HS-5 (cell line): ENCODE results near the gene TIFAB.
"Not testable (repeated sequence)": the region's sequence is repeated elsewhere in the genome, so short reads cannot be mapped to it uniquely, and the experiment has no call there.

ENCODE experiments used
- DNase-seq: peaks from one replicate; pipeline ENCODE4 v3.0.0-alpha.2; 2012; ENCODE audit warnings: low read depth

The TIFAB gene, protein sequence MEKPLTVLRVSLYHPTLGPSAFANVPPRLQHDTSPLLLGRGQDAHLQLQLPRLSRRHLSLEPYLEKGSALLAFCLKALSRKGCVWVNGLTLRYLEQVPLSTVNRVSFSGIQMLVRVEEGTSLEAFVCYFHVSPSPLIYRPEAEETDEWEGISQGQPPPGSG

DNA sequence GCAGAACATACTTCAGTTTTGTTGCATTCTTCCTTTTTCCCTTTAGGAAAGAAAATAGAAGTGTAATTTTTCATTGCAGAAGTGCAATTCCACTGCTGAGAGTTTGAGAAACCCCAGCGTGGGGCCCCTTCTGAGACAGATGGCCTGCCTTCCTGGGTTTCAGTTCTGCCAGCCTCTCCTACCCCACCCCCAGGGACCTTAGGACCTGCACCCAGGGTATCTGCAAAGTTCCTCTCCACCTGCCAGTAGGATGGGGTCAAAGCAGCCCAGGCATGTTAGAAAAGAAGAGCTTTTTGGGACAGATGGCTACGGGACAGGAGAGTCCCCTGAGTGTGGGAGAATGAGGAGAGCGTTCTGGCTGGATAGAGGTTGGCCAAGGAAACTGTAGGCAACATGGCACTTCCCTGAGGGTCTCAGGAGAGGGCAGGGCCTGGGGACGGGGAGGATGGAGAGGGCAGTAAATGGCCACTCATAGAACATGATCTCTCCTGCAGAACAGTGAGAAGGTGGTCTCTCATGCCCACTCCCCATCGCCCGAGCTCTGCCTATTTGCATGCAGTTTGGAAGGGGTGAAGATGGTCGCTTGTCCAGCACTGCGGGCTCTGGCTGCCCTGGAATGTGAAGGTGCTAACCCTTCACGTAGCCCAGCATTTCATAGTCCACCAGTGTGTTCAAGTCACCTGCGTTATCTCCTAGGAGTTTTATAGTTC is at the start of gene TIFAB:
Gene TIFAB (minus strand): TSS at position 31 of the 710 bp plus-strand sequence. CDS start 2,412 bp downstream, outside the sequence.
- DNase-seq: no peak

DNA sequence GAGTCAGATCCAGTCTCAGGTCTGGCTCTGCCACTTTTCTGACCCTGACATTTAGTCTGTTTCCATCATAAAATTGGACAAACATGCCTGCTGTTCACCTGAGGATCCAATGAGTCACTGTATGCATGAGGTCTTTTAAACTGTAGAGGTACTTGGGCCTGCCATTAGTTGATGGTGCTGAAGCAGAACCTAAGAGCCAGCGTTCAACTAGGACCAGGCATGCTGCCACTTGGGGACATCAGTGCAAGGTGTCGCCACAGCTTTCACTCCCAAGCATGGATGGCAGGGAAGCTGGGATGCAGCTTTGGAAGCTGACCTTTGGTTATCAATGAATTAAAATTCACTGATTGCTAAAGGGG is 46.5 kb upstream of the TIFAB start:
- DNase-seq: no peak

DNA sequence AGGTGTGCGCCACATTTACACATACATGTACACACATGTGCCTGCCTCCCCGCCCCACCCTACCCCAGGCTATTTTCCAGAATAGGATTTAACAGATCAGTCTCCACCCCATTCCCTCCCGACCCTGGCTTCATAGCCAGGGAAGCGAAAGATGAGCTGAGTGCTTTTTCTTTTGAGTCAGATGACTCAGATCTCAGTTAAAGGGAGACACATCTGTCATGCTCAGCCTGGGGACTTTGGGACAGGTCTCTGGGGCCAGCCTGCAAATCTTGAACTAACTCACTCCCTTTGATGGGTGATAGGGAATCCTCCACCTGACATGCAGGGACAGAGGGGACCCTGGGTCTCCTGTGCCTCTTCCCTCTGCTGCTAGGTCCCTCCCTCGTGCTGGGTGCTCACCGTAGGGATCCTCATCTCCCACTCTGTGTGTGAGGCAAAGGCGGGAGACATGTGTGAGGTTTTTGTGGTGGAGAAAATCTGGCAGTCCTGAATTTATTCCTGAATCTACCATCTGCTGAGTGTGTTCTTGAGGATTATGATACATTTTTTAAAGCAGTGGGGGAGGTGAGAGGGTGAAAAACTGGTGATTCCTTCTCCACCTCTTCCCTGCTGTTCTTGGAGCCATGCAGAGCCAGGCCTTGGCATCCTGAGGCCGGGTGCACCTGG is 46.0 kb upstream of the TIFAB start:
- DNase-seq: no peak

DNA sequence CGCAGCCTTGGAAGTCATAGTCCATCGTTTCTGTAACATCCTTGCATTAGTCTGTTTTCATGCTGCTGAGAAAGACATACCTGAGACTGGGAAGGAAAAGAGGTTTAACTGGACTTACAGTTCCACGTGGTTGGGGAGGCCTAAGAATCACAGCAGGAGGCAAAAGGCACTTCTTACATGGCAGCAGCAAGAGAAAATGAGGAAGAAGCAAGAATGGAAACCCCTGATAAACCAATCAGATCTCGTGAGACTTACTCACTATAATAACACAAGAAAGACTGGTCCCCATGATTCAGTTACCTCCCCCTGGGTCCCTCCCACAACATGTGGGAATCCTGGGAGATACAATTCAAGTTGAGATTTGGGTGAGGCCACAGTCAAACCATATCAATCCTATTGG is 43.4 kb upstream of the TIFAB start:
- DNase-seq: not testable (repeated sequence)

DNA sequence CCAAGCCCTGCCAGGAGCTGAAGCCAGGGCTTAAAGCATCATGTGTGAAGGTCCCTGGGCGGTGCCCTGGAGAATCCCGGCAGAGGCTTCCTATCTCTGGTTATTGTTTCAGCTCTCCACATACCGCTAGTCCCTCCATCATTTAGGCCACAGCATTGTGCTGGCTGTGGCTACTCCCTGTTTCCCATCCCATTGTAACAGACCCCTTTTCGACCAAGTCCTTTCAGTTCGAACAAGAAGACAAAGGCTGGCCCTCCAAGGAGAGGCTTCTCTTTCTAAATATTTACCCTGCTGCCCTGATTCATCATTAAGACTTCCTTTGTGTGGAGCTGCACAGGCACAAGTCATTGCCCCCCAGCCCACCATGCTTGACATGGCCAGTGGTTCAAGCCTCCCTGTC is 42.0 kb upstream of the TIFAB start:
- no peak for DNase-seq

DNA sequence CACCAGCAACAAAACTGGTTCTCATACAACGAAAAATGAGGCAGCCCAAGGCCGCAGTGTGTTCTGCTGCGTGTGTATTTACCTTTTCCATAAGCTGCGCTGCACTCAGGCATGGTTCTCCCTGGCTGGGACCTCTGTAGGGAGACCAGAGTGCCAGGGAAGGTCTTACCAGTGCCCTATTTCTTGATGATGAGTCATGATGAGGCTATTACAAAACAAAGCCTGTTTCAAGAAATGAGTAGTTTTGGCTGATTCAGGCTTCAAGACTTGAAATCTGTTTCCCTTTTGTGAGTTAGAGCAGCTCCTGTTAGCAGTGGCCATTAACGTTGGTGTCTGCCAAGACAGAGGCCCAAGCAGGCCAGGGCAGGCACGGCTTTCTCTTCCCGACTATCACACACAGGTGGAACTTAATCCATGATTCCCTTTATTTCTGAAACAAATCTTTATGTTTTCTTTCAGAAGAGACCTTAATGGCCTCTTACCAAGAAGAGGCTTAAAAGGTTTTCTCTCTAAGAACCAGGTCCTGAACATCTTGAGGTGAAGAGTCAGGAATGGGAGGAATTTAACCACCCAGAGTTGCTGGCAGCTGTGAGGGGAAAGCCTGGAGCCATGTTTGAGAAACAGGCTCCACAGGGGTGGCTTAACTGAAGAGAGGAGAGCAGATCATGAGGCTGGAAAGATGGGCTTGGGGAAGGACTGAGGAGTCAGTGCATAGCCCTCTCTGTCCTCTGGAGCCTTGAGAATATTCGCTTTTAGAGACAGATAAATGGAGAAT is 41.4 kb upstream of the TIFAB start:
- peak; percentile 87 for DNase-seq

DNA sequence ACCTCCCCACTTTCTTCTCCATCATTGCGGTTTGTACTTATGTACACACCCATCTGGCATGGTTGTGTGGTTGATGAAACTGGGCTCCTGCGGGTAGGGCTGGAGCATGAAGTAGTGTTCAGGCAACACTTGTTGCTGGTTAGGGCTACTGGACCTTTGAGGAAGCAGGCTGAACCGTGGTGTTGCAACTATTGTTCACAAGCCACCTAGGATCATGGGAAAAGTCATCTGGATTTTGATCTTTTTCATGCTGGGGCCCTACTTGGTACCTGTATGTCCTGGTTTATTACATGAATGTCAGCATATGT is 40.1 kb upstream of the TIFAB start:
- no peak for DNase-seq

DNA sequence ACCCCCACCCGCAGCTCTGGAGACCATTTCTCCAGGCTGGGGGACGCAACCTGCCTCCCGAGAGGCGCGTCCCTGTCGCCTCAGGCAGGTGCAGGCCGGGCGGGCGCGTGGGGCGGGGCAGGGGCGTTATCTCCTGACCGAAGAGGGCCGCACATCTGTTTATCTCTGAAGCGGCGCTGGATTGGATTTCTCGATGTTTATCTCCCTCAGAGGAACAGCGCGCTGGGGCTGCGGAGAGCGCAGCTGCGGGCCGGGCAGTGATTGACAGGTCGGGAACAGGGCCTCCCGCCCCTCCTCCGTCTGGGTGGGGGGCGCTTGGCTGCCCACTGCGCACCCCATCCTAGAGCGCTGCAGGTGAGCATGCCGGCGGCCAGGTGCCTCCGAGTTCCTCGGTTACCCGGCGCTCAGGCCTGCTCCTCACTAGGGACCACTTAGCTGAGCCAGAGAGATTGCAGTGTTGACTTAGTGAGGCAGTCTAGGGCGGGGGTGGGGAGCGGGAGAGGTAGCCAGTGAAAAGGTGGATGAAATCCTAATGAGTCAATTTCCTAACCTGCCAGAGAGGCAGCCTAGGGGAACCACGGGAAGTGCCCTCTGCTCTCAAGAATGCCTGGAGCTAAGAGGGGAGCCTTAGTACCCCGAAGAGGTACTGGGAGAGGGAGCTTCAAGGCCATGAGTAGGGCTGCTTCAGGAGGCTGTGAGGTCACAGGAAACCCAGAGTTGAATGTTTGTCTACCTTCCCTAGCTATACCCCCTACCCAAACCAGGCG is 39.6 kb upstream of the TIFAB start:
- DNase-seq: no peak

DNA sequence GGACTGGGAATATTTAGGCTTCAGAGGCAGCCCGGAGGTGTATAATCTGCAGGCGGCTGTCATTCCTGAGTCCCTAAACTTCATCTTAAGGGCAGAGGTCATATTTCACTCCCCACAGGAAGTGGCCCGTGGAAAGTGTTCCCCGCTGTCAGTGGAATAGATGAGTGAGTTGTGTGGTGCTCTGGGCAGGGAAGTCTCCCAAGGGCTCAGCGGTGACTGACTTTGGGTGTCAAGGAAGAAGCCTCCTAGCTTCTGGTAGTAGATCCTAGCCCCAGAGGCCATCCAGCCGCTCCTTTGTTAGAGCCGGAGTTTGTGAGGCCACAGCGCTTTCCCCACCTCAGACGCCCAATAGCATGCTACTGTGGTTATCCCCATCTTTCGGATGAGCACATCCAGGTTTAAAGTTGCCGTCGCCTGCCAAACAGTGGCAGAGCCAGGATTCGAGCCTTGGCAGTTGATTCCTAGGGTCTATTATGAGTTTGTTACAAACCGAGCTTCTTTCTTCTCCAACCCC is 38.9 kb upstream of the TIFAB start:
- no peak for DNase-seq

DNA sequence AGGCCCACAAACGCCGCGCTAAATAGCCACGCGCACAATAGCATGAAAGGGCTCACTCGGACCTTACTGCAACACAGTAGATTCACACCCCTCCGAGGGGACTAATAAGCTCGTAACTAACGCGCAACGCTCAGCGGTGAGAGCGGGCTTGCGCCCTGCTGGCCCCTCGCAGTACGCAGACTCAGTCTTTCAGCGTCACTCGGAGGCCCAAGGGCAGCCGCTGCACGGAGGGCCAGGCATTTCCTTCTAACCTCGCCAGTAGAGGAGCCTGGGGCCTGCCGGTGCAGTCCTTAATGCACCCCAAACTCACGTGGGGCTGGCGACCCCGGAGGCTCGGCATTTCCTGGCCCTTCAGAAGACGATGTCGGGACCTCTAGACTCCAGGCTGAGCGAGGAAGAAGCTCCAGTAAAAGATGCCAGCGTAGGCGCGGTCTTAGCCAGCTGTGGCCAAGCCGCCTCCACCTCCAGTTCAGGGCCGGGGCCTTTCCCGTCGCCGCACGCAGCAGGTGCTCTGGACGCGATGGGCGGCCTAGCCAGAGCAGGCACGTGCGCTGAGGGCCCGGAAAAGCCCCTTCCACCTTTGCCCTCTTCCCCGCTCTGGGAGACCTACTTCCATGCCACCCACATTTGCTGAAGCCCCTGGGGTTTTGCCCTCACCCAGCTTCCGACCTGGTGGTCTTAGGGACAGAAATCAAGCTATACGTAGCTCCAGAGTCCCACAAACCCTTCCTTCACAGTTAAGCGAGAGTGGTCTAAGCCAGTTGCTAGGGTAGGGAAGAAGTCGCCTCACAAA is 38.3 kb upstream of the TIFAB start:
- no peak for DNase-seq

DNA sequence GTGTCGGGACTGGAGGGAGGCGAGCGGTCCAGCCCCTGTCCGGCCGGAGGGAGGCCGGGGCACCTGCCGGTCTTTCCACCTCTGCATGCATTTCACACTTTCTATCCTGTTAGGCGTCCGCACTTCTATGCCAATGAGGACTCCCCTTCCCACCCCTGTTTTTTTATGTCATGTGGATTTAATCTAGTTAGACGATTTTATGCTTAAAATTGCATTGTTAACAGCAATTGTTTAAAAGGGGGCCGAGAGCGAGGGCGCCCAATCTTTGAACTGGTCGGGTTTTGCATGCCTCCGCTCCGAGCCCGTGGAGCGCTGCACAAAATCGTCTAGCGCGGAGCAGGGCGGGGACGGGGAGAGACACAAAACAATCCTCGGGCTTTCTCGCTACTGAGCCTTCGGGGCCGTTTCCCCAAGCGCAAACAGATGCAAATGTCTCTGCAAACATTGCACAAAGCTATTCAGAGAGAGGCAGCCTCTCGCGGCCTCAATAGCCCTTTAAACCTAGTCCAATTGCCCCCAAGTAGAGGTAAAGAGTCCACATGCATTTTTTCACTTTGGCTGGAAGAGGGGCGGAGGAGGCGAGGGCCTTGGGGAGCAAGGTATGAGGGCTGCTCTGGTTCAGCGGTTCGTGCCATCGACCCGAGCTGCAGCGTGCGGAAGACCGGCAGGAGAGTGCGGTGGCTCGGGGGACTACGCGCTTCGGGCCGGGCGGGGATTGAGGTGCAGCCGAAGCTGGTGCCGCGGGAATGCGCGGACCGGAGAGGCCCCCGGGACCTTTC is 37.5 kb upstream of the TIFAB start:
- DNase-seq: no peak

DNA sequence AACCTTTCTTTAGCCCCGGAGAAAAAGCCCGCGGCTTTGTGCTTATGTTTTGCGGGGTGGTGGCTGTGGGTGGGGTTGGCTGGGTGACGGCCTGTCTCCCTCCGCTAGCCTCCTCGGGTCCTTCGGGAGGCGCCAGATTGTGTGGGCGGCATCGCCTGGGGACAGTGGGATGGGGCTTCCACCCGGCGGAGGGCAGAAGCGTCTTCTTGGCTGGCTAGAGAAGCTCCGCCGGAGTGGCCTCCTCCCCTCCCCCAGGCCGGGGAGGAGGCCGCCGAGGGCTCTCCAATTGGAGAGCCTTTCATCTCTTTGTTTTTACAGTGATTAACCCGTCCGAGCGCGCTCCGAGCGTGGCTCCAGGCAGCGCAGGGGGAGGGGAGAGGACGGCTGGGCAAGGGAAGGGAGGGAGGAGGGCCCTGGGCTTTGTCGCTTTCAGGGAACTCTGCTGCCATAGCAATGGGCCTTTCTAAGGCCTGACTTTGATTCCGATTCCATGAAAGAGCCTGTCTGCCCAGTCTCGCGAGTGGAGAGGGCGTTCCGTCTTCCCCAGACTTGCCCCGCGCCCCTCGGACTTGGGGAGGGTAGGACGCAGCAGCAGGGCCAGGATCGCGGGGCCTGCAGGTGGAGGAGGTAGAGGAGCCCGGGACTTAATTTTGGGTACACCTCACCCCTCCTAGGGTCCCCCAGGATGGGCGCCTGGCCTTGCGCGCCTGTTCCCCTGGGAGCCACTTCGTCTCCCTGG is 36.7 kb upstream of the TIFAB start:
- DNase-seq: peak; percentile 30

DNA sequence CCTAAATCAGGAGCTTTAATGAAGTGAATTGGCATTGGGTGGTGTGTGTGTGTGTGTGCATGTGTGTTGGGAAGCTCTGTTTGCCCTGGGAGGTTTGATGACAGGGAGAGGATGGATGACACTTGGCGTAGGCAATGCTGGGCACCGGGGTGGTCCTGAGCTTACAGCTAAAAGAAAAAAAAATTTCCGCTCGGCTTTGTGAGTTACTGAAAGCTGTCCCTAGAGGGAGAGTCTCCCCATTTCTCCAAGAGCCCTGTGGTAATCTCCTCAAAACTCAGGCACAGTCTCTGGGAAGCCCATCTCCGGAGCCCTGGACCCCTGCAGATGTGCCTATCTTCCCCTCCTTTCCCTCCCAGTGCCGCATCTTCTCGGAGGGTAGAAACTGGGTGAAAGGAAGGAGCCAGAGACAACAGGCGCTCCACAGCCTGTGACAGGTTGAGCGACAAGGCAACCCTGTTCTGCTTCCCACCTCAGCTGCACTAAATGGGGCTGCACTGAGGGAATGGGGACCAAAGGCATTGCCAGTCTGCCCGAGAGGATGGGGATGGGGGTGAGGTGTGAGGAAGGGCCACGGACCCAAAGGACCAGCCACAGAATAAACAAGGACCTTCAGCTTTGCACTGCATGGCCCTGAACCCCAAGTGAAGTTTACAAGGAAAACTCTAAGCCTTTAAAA is 35.8 kb upstream of the TIFAB start:
- no peak for DNase-seq

DNA sequence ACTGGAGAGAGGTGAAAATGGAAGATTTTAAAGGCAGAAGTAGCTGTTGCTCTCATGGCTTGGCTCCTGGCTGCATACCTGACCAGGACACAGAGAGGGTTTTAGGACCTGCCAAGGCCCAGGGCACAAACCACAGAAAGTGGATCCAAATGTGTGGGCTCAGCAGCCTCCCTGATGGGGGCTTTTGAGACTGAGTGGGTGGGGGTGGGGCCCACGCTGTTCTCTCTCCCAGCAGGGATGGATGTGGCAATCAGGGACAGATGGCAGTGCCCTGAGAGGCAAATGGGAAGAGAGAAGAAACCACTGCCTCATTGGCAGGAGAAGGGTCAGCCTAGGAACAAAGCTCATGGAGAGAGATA is 34.9 kb upstream of the TIFAB start:
- no peak for DNase-seq

DNA sequence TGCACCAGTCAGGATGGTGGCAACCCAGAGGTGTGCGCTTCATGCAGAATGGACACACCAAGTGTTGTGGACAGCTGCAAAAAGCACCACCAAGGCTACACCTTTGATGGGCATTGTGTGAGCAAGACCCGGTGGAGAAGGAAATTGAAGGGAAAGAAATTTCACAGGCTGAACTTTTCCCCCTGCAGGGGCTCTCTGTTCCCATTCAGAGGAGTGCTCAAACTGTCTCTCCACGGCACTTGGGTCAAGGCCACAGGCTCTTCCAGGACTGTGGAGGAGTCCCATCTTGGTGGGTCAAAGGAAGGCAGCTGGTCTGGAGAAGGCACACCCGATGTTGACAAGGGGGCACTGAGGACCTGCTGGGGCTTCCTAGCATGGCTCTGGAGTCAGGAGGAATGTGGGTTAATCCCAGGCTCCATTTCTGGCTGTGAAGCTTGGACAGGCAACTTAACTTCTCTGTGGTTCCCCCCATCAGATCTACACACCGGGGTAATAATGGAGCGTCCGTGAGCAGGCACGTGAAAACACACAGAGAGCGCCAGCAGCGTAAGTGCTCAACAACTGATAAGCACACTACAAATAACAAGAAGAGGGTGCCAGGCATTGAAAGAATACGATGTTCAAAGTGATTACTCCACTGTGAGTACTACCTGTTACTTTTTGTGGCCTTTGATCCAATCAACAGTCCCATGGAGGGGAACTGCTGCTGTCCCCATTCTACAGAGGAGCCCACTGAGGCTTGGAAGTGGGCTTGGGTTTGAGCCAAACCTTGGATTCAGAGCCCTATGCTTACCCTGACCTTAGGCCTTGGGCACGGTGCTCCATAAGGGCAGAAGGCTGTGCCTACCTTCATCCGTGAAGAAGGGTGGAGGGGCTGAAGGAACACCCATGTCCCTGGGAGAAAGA is 34.2 kb upstream of the TIFAB start:
- no peak for DNase-seq

DNA sequence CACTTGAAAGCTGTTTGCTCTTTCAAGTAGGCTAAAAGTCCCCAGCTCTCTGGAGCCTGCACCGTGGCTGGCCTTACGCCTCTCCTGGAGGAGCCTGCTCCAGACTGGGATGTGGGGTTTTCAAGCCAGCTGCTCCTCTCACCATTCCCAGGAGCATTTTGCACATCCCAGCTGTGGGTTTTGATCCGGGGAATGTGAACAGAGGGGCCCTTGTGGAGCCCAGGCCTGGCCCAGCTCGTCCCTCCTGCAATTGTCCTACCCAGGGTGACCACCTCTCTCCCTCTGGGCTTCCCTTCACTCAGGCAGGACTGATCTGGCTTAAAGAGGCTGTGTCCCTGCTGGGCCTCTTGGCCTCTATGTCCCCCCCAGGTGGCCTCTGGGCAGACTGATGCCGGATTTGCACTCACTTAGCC is 32.5 kb upstream of the TIFAB start:
- DNase-seq: no peak

DNA sequence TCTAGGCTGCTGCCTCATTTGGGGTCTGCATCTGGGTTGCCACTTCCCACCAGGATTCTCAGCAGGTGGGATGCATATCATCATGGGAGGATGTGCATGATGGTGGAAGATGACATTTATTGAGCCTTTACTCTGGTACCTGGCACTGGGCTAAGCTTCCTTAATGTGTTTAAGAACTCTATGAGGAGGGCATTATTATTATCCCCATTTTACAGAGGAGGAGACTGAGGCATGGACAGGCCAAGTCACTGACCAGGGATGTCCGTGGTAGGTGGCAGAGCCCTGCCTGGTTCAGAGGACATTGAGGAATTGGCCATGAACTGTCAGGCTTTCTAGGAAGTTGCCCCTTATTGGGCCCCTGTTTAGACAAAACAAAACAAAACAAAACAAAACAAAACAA is 31.1 kb upstream of the TIFAB start:
- no peak for DNase-seq

DNA sequence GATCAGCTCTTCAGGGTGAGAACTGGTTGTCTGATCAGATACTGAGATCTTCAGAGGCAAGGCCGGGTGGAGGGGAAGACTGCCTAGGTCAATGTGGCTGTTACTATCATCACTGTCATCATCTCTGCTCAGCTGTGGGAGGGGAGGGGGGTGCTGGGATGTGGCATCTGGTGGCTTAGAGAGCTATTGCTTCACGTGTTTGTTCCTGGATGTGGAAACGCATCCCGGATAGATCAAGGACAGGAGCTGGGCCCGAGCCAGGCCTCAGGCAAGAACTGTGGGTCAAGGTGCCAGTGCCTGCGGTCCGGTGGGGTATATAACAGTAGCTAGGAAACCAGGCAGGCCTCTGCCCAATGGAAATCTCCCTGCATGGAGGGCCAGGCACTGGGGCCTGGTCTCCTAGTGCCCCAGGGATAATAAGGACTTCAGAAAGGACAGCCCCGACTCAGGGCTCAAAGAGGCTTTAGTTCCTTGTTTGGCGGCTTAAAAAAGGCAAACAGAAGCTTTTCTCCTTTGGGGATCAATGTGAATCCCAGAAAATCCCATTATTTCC is 30.3 kb upstream of the TIFAB start:
- no peak for DNase-seq
